ENCODE data around the gene FBXO36. TPM values are rescaled to one million over a fixed set of nuclear protein-coding genes. Genes with fewer than 3 reads are reported as not detected.

The FBXO36 gene
- total RNA-seq, 4 donors from 2014 or later, result 4.7 to 17.9 (median 11.3) TPM

- no peak for DNase-seq
- TF ChIP-seq CTCF (IDR thresholded peaks at IDR 0.05) (no peak), POLR2A (IDR thresholded peaks at IDR 0.05) (no peak)
- H3K27me3 ChIP-seq, result no peaks in the 10 kb centered on the region
- H3K4me1 ChIP-seq, result peaks cover 13 to 15% of the 10 kb centered on the region in 2 donors
- intact Hi-C loops (cut with DNase I), result no loop called here
- peaks cover 12 to 17% of the 10 kb centered on the region in 2 donors for H3K36me3 ChIP-seq
- H3K9me3 ChIP-seq, result no peaks in the 10 kb centered on the region
- no peak overlapping the region for H3K4me3 ChIP-seq (replicated peaks in 1 of 3)
- H3K27ac ChIP-seq, result no peak overlapping the region
- WGBS, 2 donors, result 93 to 94% methylated on average over 5 of the region's 5 CpGs
Observed at GRCh38 chr2:229880892-229881586, 41.3 kb upstream of the FBXO36 start.

DNA sequence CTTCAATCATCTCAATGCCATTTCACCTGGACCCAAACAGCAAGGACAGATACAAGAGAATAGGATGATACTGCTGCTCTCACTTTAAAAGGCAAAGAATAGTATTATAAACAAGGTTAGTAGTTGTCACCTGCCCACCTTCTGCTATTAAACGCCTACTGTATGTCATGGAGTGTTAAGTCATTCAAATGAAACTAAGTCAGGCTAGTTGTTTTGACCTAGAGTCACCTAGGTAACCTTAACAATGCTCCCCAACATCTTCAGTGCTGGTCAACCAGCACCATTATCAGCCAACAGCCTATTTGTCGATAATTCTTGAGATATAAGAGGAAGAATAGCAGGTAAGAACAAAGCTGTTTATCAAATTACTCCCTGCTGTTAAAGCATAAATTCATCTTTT lies 39.7 kb upstream of the FBXO36 start:
- intact Hi-C loops (cut with DNase I), result no loop called here
- no peak for TF ChIP-seq POLR2A (IDR thresholded peaks at IDR 0.05)
- TF ChIP-seq CTCF (IDR thresholded peaks at IDR 0.05), result no peak
- Histone ChIP-seq H3K4me1 (peaks cover 21 to 31% of the 10 kb centered on the region in 2 donors), H3K9me3 (no peaks in the 10 kb centered on the region), H3K36me3 (peaks cover 11 to 12% of the 10 kb centered on the region in 2 donors), H3K27ac (no peak overlapping the region), H3K4me3 (replicated peaks in 1 of 3) (no peak overlapping the region), H3K27me3 (no peaks in the 10 kb centered on the region)
- no peak for DNase-seq
- 80 to 91% methylated on average over 2 of the region's 2 CpGs for WGBS, 2 donors

DNA sequence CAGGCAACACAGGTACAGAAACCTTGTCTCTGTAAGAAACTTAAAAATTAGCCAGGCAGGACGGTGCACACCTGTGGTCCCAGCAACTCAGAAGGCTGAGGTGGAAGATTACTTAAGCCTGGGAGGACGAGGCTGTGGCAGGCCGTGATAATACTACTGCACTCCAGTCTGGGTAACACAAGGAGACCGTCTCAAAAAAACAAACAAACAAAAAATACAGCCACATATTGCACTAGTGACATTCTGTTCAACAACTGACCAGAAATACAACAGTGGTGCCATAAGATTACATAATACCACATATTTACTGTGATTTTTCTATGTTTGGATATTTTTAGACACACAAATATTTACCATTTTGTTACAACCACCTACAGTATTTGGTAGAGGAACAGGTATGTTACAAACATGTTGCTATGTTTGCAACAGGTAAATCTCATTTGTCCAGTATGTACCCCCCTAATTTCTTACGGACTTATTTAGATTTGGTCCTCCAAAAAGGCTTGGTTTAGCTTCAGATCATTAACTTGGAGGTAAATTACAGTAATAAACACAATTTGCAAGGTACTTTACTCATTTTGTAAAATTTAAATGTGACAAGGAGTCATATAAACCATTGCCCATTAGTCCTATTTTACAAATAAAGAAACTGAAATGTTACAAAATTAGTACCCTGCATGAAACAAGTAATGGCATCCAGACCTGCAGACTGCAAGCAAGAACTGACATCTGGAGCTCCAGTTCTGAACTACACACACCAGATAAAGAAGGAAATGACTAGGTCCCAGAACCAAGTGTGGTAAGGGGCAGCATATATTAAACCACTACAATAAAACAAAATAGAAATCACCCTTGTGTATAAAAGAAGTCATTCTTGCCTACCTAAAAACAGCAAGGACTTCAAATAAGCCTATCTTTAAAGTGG lies 37.3 kb upstream of the FBXO36 start:
- intact Hi-C loops (cut with DNase I), result no loop called here

DNA sequence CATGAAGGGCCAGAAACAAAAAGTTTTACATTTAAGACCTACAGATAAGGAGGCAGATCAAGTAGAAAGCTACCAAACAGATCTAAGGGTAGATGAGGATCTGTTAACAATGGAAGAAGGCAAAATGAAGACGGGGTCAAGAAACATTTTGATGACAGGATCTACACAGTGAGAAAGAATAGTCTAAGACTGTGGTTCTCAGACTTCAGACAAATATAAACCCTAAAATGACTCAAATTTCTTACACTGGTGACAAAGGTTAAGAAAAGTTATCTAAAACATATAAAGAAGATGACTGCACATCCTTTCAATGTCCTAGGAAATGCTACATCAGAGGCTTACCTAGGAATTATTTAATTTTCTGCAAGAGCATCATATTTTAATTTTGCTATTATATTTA lies 34.9 kb upstream of the FBXO36 start:
- Histone ChIP-seq H3K9me3 (no peaks in the 10 kb centered on the region), H3K4me3 (replicated peaks in 1 of 3) (no peak overlapping the region), H3K27me3 (no peaks in the 10 kb centered on the region), H3K36me3 (no peaks in the 10 kb centered on the region), H3K4me1 (peaks cover 21 to 38% of the 10 kb centered on the region in 2 donors), H3K27ac (no peak overlapping the region)
- DNase-seq, result no peak
- intact Hi-C loops (cut with DNase I), result no loop called here
- TF ChIP-seq POLR2A (IDR thresholded peaks at IDR 0.05) (no peak), CTCF (IDR thresholded peaks at IDR 0.05) (no peak)
- WGBS, 2 donors, result 93 to 96% methylated on average over 1 of the region's 1 CpG

More for the DNA sequence above, 37.3 kb upstream of the FBXO36 start:
- H3K9me3 ChIP-seq, result no peaks in the 10 kb centered on the region
- H3K27ac ChIP-seq, result no peak overlapping the region
- no peaks in the 10 kb centered on the region for H3K27me3 ChIP-seq
- 91 to 96% methylated on average over 5 of the region's 5 CpGs for WGBS, 2 donors
- DNase-seq, result no peak
- peaks cover 21 to 38% of the 10 kb centered on the region in 2 donors for H3K4me1 ChIP-seq
- TF ChIP-seq CTCF (IDR thresholded peaks at IDR 0.05) (no peak), POLR2A (IDR thresholded peaks at IDR 0.05) (no peak)
- no peaks in the 10 kb centered on the region for H3K36me3 ChIP-seq
- H3K4me3 ChIP-seq (replicated peaks in 1 of 3), result no peak overlapping the region

GRCh38 chr2:229888031-229888430 lies 34.3 kb upstream of the FBXO36 start:
- intact Hi-C loops (cut with DNase I), result no loop called here
- Histone ChIP-seq H3K27me3 (no peaks in the 10 kb centered on the region), H3K9me3 (no peaks in the 10 kb centered on the region), H3K4me1 (peaks cover 21 to 38% of the 10 kb centered on the region in 2 donors), H3K36me3 (no peaks in the 10 kb centered on the region), H3K4me3 (replicated peaks in 1 of 3) (no peak overlapping the region), H3K27ac (no peak overlapping the region)
- 95 to 96% methylated on average over 1 of the region's 1 CpG for WGBS, 2 donors
- no peak for DNase-seq
- TF ChIP-seq CTCF (IDR thresholded peaks at IDR 0.05) (no peak), POLR2A (IDR thresholded peaks at IDR 0.05) (no peak)

Measured in thyroid gland (tissue), 4 donors.